SK-N-MC (cell line): Measurements from ENCODE around the gene FAM199X.

Experiments used
- EZH2 ChIP-seq: fragments of 200-600 bp; sonication (generic); IDR thresholded peaks from one replicate; pipeline ENCODE4 v1.6.1; 2017; ENCODE audit warnings: antibody characterized with exemption
- FOXP2 ChIP-seq: optimal IDR thresholded peaks from 2 replicates; pipeline ENCODE3; 2011; ENCODE audit warnings: mild to moderate bottlenecking, moderate library complexity; ENCODE audit not compliant: insufficient read depth; ENCODE audit errors: extremely low read length, control extremely low read depth
- POLR2AphosphoS5 ChIP-seq: IDR thresholded peaks from 2 replicates; pipeline ENCODE4 v1.6.1; 2012; ENCODE audit warnings: mild to moderate bottlenecking, low read depth, low read length, borderline replicate concordance

- no peak for TF ChIP-seq POLR2AphosphoS5
- no peak for TF ChIP-seq EZH2
- TF ChIP-seq FOXP2 = no peak
These were observed 25.0 kb upstream of the FAM199X start for GRCh38 chrX:104141087-104141760.
